ENCODE results near the gene ABHD16B. TPM values are rescaled to one million over a fixed set of nuclear protein-coding genes. Genes with fewer than 3 reads are reported as not detected.

Gene ABHD16B
- polyA plus RNA-seq, 10 donors = not detected

DNA sequence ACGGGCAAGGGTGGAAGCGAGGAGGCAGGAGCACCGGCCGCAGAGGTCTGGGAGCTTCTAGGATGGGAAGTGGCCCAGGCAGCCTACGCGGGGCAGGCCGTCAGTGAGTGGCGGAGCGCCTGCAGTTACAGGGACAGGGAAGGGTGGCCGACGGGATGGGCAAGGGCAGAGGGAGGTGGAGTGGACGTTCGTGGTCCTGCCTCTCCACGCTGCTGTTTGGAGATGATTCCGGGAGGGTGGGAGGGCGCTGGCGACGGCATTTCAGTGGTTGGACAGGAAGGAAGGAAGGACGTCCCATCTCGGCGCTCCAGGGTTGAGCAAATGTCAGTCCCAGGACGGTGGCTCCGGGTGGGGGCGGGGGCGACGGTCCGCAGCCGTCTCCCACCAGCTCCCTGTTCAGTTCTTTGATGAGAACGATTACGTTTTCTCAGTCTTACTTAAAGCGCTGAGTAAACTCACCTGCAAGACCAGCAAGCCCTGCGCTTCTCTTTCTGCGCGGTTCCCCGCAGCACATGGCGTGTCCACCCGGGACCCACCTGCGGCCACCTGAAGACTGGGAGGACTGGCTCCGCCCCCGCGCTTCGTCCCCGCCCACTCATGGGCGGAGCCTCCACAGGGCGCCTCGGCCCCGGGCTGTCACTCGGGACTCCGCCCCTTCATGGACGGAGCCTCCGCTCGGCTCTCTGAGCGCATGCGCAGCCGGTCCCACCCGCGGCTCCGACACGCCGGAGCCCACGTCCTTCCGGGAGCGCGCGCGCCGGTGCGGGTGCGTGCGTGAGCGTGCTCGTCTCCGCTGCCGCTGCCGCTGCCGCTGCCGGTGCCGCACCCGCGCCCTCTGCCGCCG, 33.3 kb downstream of the ABHD16B start, which contains the start of gene DNAJC5:
TSS of gene DNAJC5 (plus strand) at position 769 of the 844 bp plus-strand sequence. CDS start 33,220 bp downstream, outside the sequence.
- peak; percentile 93 to 97 (median 96) for DNase-seq

DNA sequence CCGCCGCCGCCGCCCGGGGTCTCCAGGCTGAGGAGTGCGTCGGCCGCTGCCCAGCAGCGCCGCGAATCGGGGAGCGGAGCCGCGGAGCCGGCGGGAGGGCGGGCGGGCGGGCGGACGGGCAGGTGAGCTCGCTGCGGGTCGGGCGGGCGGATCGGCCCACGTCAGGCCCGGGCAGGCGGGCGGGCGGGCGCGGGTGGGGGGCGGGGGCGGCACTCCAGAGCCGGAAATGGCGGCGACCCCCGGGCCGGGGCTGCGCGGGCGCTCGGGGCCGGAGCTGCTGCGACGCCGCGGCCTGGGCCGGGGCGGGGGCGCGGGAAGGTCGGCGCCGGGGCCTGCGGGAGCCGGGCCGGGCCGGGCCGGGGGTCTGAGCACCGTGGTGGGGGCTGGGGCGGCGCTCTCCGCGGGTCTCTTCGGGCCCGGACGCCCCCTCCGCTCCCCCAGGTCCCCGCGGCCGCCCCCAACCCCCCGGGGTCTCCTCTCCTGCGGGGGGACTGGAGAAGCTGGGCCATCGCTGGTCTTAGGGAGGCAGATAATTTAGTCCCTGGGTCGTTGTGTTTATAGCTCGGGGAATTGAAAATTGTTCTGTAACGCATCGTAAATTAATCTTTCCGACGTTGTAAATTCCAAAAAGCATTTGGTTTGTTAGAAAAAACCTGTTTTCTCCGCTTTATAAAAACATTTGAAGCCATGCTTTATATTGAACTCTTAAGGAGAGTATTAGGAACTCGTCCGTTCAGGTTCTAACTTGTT, 34.1 kb downstream of the ABHD16B start:
- peak in 1 of 3 donors; percentile 41 for DNase-seq

DNA sequence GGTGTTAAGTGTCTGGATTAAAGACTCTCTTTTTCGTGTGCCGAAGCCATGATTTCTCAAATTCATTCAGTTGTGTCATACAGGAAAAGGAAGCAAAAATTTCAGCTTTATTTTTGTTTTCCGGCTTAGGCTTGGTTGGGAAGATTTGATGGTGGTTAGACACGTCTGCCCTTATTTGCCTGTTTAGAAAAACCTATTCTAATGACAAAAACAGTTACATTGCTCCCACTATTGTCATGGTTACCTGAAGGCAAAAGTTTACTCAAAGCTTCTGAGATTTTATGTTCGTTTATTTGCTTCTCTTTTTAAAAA, 34.6 kb downstream of the ABHD16B start:
- DNase-seq = no peak

DNA sequence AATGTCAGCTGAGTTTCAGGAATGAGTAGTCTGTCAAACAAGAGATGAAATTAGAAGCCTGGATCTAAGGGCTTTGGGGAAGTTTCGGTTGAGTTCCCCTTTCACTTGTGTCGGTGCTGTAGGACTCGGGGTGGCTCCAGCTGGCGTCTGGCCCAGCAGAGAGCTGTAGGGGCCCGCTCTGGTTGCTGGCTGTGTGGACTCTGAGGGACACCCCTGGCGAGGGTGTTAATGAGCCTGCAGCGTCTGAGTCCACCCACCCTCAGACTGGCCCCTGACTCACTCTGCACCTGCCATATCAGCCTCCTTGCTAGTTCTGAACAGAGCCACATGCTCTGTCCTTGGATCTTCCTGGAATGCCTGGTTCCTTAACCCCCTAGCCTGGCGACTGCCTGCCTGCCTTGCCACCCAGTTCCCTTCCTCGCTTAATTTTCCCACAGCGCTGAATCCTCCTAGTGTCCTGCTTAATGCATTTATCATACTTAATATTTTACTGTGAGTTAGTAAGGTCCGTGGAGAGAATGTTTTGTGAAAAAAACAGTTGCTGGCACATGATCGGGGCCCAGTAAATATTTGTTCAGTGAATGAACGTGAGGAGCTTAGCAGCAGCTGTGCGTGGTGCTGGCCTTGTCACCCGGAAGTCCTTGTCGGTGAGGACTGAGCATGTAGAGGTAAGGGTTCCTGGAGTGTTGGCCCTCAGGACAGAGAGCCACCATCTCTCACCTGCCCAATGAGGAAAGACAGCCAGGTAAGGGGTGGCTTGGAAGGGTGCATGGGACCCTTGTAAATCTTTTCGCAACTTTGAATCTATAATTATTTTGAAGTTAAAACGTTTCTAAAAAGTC, 35.2 kb downstream of the ABHD16B start:
- DNase-seq = peak; percentile 24 to 70 (median 54)

DNA sequence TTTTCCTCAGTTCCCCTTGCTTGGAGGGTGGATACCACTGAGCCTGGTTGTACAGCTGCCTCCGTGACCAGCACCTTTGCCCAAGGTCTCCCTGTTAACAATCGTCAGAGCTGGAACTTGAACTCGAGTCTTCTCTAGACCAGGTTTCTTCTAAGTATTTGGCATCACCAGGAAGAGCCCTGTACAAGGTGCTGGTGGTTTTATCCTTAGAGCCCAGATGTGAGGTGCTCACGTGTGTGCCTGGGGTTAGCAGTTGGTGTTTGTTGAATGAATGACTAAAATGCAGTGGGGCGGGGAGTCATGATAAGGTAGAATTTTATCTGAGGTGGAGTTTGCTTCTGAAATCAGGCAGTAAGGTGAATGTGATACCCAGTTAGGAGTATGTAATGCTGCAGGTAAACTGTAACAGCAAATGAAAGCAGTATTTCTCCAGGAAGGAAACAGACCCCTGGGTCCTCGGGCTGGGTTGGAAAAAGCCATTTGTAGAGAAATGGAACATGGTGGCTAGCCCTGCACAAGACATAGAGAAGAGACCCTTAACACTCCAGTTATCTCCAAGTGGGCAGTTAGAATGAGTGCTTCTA, 36.8 kb downstream of the ABHD16B start:
- no peak for DNase-seq

DNA sequence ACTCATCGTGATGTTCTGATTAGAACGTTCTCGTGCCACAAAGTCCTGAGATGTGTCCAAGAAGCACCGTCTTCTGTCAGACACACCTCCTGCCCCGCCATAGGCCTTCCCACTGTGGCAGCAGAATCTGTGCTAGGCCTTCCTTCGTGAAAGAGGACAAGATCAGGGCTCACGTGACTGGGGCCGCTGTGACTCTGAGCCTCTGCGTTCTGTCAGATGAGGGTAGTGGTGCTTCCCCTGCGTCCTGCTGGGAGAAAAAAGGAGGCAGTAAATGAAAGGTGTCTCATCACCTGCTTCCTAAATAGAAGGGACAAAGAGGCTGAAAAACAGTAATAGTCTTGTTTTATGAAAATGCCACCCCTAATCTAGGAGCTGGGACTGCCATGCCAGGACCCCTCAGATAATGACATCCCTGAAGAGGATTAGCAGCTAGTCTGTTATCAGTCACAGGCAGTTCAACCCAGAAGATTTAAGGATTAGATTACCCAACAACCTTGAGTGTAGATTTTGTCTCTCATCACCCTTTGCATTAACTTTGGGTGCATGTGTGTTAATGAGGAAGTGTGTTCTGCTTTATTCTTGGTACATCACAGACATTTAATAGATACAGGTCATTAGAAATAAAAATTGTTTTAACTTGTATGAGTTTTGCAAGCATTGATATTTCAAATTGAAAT, 37.7 kb downstream of the ABHD16B start:
- DNase-seq = no peak

DNA sequence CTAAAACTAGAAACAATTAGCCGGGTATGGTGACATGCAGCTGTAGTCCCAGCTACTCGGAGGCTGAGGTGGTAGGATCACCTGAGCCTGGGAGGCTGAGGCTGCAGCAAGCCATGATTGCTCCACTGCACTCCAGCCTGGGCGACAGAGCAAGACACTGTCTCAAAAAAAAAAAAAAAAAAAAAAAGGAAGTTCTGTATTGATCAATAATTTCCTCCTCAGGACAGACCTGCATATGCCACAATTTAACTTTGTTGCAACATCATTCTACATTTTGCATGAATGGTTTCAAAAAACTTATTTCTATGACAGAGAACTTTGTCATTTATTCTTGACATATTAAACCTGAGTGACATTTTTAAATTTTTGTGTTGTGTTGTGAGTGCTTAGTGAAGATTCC, 39.1 kb downstream of the ABHD16B start:
- no peak for DNase-seq

DNA sequence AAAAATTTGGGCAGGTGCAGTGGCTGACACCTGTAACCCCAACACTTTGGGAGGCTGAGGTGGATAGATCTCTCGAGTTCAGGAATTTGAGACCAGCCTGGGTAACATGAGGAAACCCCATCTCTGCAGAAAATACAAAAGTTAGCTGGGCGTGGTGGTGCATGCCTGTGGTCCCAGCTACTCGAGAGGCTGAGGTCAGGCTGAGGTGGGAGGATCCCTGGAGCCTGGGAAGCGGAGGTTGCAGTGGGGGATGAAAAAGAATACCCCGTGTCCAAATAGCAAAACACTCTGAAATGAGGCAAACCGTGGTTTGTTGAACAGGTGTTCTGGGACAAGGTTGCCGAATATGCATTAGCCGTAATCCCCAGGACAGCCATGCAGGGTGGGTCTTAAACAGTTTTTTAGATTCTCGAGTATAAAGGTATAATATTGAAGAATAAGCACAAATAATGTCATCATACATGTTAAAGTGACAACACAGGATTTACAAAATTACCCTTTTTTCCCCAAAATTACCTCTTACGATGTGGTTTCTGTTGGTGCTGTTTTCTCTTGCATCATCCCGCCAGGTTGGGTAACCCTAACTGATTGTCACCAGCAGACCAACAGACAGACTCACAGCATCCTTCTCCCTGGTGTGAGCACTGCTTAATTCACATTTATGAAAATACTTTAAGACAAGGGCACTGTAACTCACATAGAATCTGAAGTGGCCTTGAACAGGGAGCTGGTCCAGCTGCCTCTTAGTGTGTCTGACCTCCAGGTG, 42.7 kb downstream of the ABHD16B start:
- no peak for DNase-seq

DNA sequence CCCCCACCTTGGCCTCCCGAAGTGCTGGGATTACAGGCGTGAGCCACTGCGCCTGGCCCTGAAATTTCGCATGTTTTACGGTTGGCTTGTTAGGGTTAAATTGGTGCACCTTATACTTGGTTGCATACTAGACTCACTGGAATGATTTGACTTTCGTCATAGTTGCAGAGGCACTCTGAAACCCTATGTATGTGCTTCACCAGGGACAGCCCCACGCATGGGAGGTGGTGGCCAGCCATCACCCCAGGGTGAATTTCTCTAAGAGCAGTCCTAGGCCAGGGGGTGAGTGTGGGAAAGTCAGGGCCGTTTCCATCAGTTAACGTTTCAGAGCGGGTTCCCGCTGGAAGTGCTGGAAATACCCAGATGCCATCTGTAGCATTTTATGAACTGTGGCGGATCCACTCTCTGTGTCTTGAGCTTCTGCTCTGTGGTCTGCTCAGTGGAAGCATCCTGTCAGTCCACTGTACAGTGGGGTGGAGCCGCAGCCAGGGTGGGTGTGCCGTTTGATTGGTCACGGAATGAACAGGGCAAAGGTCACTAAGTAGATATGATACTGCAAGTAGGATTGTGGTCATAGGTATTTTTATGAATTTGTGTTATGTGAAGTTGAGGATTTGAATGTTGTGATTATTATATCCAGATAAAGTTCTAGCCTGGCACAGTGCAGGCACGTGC, 46.8 kb downstream of the ABHD16B start:
- no peak for DNase-seq

DNA sequence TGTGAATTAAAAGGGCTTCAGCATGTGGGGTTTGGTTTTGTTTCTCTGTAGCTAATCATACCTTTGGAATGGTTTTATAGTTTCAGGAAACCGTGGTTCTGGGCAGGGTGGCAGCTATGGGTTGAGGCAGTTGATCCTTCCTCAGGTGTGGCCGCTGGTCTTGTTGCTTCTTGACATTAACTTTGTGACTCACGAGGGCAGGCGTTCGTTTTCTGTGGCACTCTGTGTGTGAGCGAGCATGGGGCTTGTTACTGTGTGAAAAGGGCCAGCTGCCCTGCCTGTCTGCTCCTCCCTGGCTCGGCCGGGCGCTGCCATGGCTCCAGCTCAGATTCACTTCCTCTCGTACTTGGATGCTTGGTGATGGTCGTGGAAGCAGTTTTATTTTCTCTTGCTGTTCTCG, 49.9 kb downstream of the ABHD16B start:
- DNase-seq = no peak

Other genes starting within 250 kb of the ABHD16B start
- gene GMEB2, start 234.4 kb upstream of the ABHD16B start, polyA plus RNA-seq (ENCODE audit: insufficient read length in 10 of 10) = 1 to 10 TPM; 5.3 to 9.3 (median 7.3) TPM
- 10 to 100 TPM in 9 of 10 donors, 1 to 10 TPM in 1; 8.8 to 37.1 (median 16.1) TPM for gene STMN3, start 208.1 kb upstream of the ABHD16B start, polyA plus RNA-seq (ENCODE audit: insufficient read length in 10 of 10)
- gene RTEL1, start 203.2 kb upstream of the ABHD16B start, polyA plus RNA-seq (ENCODE audit: insufficient read length in 10 of 10) = 10 to 100 TPM in 7 of 10 donors, 1 to 10 TPM in 3; 6.0 to 17.7 (median 11.1) TPM
- gene TNFRSF6B, start 164.8 kb upstream of the ABHD16B start, polyA plus RNA-seq (ENCODE audit: insufficient read length in 10 of 10) = 1 to 10 TPM in 4 of 10 donors, under 1 TPM in 6; 0.22 to 3.0 (median 0.87) TPM
- 10 to 100 TPM; 20.1 to 28.2 (median 25.6) TPM for gene ARFRP1, start 153.5 kb upstream of the ABHD16B start, polyA plus RNA-seq (ENCODE audit: insufficient read length in 10 of 10)
- gene ZGPAT, start 153.5 kb upstream of the ABHD16B start, polyA plus RNA-seq (ENCODE audit: insufficient read length in 10 of 10) = 10 to 100 TPM; 10.5 to 15.1 (median 12.9) TPM
- 1 to 10 TPM; 1.9 to 9.7 (median 4.5) TPM for gene LIME1, start 124.8 kb upstream of the ABHD16B start, polyA plus RNA-seq (ENCODE audit: insufficient read length in 10 of 10)
- 100 to 1,000 TPM in 9 of 10 donors, 10 to 100 TPM in 1; 88.5 to 165 (median 112) TPM for gene SLC2A4RG, start 121.7 kb upstream of the ABHD16B start, polyA plus RNA-seq (ENCODE audit: insufficient read length in 10 of 10)
- 10 to 100 TPM; 12.8 to 17.3 (median 14.8) TPM for gene ZBTB46, start 30.2 kb upstream of the ABHD16B start, polyA plus RNA-seq (ENCODE audit: insufficient read length in 10 of 10)
- gene TPD52L2, start 3.8 kb downstream of the ABHD16B start, polyA plus RNA-seq (ENCODE audit: insufficient read length in 10 of 10) = 10 to 100 TPM; 65.5 to 85.7 (median 77.4) TPM
- 10 to 100 TPM; 24.0 to 32.5 (median 29.9) TPM for gene DNAJC5, start 33.6 kb downstream of the ABHD16B start, polyA plus RNA-seq (ENCODE audit: insufficient read length in 10 of 10)
- 10 to 100 TPM; 28.3 to 58.9 (median 41.3) TPM for gene UCKL1, start 94.9 kb downstream of the ABHD16B start, polyA plus RNA-seq (ENCODE audit: insufficient read length in 10 of 10)
- gene ZNF512B, start 108.4 kb downstream of the ABHD16B start, polyA plus RNA-seq (ENCODE audit: insufficient read length in 10 of 10) = 10 to 100 TPM; 19.3 to 30.6 (median 23.8) TPM
- 1 to 10 TPM; 2.1 to 4.2 (median 3.0) TPM for gene SAMD10, start 118.1 kb downstream of the ABHD16B start, polyA plus RNA-seq (ENCODE audit: insufficient read length in 10 of 10)
- gene PRPF6, start 119.6 kb downstream of the ABHD16B start, polyA plus RNA-seq (ENCODE audit: insufficient read length in 10 of 10) = 10 to 100 TPM; 45.9 to 58.2 (median 52.8) TPM
- 1 to 10 TPM in 2 of 10 donors, under 1 TPM in 8; 0.42 to 1.1 (median 0.66) TPM for gene C20orf204, start 174.7 kb downstream of the ABHD16B start, polyA plus RNA-seq (ENCODE audit: insufficient read length in 10 of 10)
- gene SOX18, start 188.1 kb downstream of the ABHD16B start, polyA plus RNA-seq (ENCODE audit: insufficient read length in 10 of 10) = 10 to 100 TPM in 7 of 10 donors, 1 to 10 TPM in 3; 7.0 to 16.8 (median 10.7) TPM
- gene TCEA2, start 201.7 kb downstream of the ABHD16B start, polyA plus RNA-seq (ENCODE audit: insufficient read length in 10 of 10) = 10 to 100 TPM; 38.5 to 50.1 (median 42.5) TPM
- gene RGS19, start 218.0 kb downstream of the ABHD16B start, polyA plus RNA-seq (ENCODE audit: insufficient read length in 10 of 10) = 10 to 100 TPM in 1 of 10 donors, 1 to 10 TPM in 9; 4.4 to 10.2 (median 5.6) TPM
- gene OPRL1, start 218.6 kb downstream of the ABHD16B start, polyA plus RNA-seq (ENCODE audit: insufficient read length in 10 of 10) = 1 to 10 TPM in 8 of 10 donors, under 1 TPM in 2; 0.71 to 1.8 (median 1.1) TPM
- gene LKAAEAR1, start 222.9 kb downstream of the ABHD16B start, polyA plus RNA-seq (ENCODE audit: insufficient read length in 10 of 10) = under 1 TPM in 3 of 10 donors, not detected in 7; 0.16 to 0.38 (median 0.23) TPM
- gene NPBWR2, start 246.1 kb downstream of the ABHD16B start, polyA plus RNA-seq (ENCODE audit: insufficient read length in 10 of 10) = not detected